GM18868 (cell line): ENCODE results near the gene MAU2.

ENCODE experiments used
- ATAC-seq: cut with Tn5 transposase; IDR thresholded peaks from one replicate; pipeline ENCODE4 v1.9.1; 2021; ENCODE audit warnings: mild to moderate bottlenecking, moderate library complexity; ENCODE audit not compliant: unreplicated experiment

The MAU2 gene

GRCh38 chr19:19305696-19306095 is 14.9 kb upstream of the MAU2 start:
- no peak for ATAC-seq

- no peak for ATAC-seq
Observed at GRCh38 chr19:19306191-19306590, 14.4 kb upstream of the MAU2 start.

GRCh38 chr19:19308373-19308772 is 12.3 kb upstream of the MAU2 start:
- no peak for ATAC-seq

GRCh38 chr19:19315444-19315843 is 5.2 kb upstream of the MAU2 start:
- ATAC-seq = no peak

GRCh38 chr19:19316082-19316481 is 4.5 kb upstream of the MAU2 start:
- ATAC-seq = no peak

GRCh38 chr19:19319732-19320360 is 783 bp upstream of the MAU2 start:
- no peak for ATAC-seq

- ATAC-seq = no peak
Observed at GRCh38 chr19:19321141-19321577, 530 bp downstream of the MAU2 start.

GRCh38 chr19:19324059-19324770 is 3.6 kb downstream of the MAU2 start:
- ATAC-seq = no peak

GRCh38 chr19:19327672-19328071 is 7.0 kb downstream of the MAU2 start:
- ATAC-seq = no peak

GRCh38 chr19:19329126-19329525 is 8.5 kb downstream of the MAU2 start:
- ATAC-seq = no peak

- no peak for ATAC-seq
Observed at GRCh38 chr19:19334063-19334988, 13.7 kb downstream of the MAU2 start.

GRCh38 chr19:19334989-19335344 is 14.3 kb downstream of the MAU2 start:
- ATAC-seq = no peak

- no peak for ATAC-seq
Observed at GRCh38 chr19:19335408-19336158, 15.0 kb downstream of the MAU2 start.

- ATAC-seq = no peak
Observed at GRCh38 chr19:19336597-19336996, 16.0 kb downstream of the MAU2 start.

- ATAC-seq = no peak
Observed at GRCh38 chr19:19337120-19337519, 16.5 kb downstream of the MAU2 start.

- ATAC-seq = no peak
Observed at GRCh38 chr19:19338082-19338481, 17.5 kb downstream of the MAU2 start.

GRCh38 chr19:19341026-19341425 is 20.4 kb downstream of the MAU2 start:
- no peak for ATAC-seq

- ATAC-seq = no peak
Observed at GRCh38 chr19:19342086-19343015, 21.7 kb downstream of the MAU2 start.

GRCh38 chr19:19343016-19343362 is 22.4 kb downstream of the MAU2 start:
- no peak for ATAC-seq

GRCh38 chr19:19343762-19344161 is 23.1 kb downstream of the MAU2 start:
- ATAC-seq = no peak
